Endometrium (tissue), 2 donors: ENCODE results near the gene NTSR1.

ENCODE experiments used
- FAIRE-seq: peaks from 2 replicates; lab custom pipeline; 2012; peaks lifted over from hg19 to GRCh38; lab: Jason Lieb, UNC
- donor health status: control.
- donor health status: control.

The NTSR1 gene

GRCh38 chr20:62726276-62726675, 17.6 kb downstream of the NTSR1 start:
- FAIRE-seq: no peak

DNA sequence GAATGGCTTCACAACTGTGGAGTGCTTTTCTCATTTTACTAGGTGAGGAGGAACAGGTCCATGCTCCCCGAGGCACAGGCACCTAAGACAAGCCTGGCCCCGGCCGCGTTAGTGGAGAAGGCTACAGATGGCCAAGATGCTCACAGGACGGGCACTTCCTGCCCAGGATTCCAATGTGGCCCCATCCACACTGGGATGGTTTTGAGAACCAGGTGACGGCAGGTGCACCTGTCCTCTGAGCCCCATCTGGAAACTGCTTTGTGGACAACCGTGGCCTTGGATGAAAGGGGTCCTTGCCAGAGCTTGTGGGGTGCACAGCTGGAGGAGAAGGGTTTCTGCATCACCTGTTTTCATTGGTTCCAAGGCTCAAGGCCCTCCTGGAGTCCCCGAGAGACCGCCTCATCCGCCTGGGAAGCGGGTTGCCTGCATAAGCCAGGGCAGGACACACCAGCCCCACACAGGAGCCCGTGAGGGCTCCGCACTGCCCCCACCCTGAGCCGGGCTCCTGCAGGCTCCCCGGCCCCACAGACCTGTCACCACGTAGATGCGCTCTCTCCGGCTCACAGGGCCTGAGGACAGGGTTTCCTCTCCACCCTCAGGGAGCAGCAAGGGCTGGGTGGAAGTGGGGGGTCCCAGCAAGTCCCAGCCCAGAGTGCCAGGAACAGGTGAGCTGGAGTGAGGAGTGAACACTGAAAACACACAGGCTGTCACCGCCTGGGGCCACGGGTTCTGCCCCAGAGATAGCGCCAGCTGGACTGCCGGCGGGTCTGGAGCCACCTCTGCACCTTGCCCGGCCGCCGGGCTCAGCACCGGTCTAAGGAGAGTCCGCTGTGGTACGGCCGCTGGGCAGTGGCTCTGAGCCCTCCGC, 18.3 kb downstream of the NTSR1 start:
- no peak for FAIRE-seq

DNA sequence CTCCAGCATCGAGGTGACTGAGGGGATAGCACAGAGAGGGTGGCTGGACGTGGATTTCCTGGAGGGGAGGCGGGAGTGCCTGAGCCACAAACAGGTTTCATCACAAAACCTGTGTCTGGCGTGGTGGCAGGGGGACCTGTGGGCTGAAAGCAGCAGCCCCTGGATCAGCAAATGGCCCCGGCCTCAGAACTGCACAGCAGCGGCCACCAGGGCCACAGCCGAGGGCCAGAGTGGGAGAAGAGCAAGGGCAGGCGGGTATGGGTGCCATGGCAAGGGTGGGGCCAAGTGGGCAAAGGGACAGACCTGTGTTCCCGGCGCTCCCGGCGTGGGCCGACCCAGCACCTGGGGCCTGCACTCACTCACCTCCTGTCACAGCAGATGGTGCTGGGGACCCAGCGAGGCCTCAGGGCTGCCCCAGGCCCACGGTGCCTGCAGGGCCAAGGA, 19.0 kb downstream of the NTSR1 start:
- no peak for FAIRE-seq

DNA sequence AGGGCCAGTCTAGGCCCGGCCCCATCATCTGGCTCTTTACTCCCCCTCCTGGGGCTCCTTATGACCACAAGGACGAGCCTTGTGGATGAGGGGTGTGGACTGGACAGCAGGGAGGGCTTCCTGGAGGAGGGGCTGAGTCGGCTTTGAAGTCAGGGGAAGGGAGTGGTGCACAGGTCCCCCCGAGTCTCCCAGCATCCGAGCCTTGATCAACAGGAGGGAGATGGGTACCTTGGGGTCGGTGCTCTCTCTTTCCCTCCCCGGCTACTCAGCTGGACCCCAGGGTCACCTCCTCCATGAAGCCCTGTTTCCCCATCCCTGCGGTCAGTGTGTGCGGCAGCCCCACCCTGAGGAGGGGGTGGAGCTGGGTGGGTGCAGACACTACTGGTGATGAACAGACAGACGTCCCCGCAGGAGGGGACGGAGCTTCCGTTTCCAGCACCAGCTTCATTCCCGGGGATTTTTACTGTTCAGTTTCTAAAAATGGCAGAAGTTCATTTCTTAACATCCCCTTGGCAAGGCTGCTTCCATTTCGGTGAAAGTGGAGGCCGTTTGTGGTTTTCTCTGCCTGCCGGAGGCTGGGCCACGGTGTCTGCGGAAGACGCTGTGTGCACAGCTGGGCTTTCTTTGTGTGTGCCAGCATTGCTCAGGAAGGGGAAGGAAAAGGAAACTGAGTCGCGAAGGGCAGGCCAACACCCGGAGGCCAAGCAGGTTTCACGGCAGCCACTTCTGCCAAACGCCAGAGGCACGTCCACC, 19.6 kb downstream of the NTSR1 start:
- FAIRE-seq: no peak

DNA sequence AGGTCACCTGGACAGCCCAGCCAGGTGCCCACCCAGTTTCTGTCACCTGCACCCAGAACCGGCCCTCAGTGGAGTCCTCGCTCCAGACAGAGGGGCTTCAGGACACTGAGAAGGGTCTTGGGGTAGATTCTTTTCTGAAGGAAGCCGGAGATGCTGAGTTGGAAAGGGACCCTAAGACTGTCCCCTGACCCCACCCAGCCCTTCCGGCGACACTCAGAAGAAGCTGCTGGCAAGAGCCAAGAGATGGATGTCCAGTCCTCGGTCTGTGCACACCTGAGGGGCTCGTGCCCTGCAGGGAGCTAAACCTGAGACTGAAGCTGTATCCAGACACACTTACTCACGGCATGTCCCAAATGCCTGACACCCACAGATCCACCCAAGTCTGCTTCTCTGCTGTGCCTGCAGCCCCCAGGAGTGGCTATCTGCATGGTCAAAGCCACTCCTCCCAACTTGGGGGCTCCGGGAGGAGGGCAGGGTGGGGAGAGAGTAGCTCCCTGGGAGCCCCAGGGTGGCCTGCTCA, 20.2 kb downstream of the NTSR1 start:
- FAIRE-seq: no peak

- no peak for FAIRE-seq
Observed at GRCh38 chr20:62730481-62730880, 21.8 kb downstream of the NTSR1 start.

DNA sequence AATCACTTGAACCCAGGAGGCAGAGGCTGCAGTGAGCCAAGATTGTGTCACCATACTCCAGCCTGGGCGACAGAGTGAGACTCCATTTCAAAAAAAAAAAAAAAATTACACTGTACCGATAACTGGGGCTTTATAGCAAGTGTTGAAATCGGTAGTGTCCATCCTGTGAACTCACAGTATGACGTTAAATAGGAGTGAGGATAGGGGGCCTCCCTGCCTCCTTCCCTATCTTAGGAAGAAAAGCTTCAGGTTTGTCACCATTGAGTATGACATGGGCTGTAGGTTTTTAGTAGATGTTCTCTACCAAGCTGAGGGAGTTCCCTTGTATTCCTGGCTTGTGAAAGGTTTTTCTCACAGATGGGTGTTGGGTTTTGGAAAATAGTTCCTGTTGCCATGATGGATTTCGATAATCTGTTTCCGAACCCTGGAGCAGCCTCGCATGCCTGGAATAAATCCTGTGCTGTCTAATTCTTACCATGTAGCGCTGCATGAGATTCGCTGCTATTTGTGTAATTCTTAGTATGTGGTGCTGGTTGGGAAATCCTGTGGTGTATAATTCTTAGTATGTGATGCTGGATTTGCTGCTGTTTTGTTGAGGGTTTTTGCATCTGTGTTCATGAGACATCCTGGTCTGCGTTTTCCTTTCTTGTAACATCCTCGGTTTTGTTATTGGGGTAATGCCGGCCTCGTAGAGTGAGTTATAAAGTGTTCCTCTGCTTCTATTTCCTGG, 23.6 kb downstream of the NTSR1 start:
- no peak for FAIRE-seq

DNA sequence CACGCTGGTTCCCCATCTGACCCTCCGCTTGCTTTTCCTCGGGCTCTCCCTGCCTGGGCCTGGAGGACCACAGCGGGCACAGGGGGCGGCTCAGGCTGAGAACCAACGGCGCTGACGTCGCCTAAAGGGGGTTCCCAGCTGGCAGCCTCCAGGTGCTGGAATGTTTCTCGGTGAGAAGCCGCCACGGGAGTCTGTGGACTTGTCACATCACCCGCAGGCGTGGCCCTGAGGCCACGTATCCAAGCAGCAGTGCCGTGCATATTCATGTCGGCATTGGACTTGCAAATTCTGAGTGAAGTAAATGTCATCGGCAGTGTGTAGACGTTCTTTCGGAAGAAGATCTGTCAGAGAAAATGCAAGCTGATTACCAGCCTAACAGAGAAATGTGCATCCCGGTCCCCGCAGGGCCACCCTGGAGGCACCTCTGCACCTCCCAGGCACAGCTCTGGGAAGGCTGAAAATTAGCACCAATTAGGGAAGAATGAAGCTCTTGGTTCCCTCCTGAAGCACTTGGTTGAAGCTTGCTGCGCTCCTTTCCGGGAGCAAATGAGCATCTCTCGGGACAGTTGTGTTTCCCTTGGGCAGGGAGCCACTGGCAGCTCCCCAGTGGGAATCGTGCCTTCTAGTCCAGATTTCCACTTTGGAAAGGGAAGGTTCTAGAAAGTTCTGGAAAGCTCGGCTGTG, 24.3 kb downstream of the NTSR1 start:
- FAIRE-seq: no peak

DNA sequence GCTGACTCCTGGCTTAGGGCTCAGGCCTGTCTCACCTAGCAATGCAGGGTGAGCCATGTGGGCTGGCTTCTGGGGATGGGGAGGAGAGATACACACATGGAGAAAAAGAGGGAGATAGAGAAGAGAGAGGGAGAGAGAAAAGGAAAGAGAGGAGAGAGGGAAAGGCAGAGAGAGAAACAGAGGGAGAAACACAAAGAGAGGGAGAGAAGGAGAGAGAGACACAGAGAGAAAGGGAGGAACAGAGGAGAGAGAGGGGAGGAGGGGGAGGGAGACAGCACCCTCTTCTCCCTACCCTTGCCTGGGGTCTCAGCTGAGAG, 24.8 kb downstream of the NTSR1 start:
- FAIRE-seq: no peak

DNA sequence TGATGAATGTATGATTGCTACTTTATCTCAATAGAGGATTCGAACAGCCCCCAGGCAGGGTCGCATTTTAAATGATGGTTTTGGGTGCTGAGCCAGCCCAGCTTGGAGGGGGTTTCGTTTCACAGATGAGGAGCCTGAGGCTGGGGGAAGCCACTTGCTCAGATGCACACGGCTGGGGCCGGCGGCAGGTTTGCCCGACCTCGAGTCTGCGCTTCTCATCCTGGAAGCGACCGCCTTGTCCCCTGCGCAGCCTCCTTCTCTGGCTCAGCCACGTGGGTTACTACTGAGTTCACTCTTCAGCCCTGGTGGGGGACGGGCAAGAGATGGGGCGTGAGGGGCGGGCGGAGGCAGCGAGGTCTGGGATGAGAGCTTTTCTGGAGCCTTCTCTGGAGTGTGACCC, 25.3 kb downstream of the NTSR1 start:
- FAIRE-seq: no peak

GRCh38 chr20:62734326-62734725, 25.7 kb downstream of the NTSR1 start:
- FAIRE-seq: no peak

- no peak for FAIRE-seq
Observed at GRCh38 chr20:62734881-62735280, 26.2 kb downstream of the NTSR1 start.

GRCh38 chr20:62735331-62735821, 26.7 kb downstream of the NTSR1 start:
- no peak for FAIRE-seq

DNA sequence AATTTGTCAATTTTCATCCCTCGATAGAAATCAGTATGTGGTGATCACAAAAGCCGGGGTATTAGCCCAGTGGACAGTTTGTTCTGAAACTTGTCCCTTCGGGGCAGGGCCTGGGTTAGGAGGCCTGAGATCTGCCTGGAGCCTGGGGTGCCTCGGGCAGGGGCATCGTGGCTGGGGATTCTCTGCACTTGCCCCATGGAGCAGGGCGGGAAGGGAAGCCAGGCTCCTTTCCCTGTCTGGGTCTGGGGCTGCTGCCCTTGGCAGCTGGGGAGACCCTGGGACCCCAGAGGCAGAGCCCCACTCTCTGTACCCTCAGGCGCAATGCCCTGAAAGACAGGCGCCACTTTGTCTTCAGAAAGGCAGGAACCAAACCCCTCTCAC, 27.4 kb downstream of the NTSR1 start:
- no peak for FAIRE-seq

DNA sequence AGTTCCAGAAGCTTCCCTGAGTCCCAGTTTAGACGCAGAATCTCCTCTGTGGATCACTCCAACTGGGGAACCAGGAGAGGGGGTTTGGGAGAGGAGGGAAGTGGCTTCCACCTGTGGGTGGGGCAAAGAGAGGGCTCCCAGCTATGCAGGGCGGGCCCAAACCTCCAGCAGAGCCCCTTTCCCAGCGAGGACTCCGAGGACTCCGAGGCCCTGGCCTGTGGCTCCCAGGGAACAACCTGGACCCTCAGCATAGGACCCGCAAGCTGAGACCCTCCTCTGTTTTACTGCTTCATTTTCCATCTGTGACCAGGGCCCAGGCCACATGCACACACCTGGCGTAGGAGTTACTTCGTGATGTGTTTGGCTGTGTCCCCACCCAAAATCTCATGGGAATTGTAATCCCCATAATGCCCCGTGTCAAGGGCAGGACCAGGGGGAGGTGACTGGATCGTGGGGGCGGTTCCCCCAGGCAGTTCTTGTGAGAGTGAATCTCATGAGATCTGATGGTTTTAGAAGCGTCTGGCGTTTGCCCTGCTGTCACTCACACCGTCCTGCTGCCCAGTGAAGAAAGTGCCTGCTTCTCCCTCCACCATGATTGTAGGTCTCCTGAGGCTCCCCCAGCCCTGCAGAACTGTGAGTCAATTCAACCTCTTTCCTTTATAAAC, 27.9 kb downstream of the NTSR1 start:
- FAIRE-seq: no peak

DNA sequence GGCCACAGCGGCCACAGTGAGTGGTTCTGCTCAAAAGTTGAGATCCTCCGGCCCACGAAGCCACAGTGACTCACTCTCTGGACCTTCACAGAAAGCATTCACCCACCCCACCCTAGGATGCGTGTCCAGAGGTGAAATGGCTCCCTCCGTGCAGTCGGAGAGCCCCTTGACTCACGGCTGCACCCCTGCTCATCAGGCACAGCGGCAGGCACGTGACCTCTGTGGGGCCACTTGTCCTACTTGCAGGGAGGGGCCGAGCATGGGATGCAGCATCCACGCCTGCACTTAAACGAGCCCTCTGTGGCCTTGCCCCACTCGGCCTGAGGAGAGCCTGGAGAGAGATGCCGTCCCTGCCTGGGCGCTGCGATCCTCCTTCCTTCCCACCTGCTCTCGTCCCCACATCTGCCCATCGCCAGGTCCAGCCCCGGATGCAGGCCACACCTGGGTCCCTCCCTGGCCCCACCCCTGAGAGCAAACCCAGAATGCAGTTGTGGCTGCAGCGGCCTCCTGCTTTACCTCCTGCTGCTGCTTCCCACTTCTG, 28.7 kb downstream of the NTSR1 start:
- FAIRE-seq: no peak

- FAIRE-seq: no peak
Observed at GRCh38 chr20:62738025-62738881, 29.6 kb downstream of the NTSR1 start.

- no peak for FAIRE-seq
Observed at GRCh38 chr20:62739067-62739466, 30.4 kb downstream of the NTSR1 start.

DNA sequence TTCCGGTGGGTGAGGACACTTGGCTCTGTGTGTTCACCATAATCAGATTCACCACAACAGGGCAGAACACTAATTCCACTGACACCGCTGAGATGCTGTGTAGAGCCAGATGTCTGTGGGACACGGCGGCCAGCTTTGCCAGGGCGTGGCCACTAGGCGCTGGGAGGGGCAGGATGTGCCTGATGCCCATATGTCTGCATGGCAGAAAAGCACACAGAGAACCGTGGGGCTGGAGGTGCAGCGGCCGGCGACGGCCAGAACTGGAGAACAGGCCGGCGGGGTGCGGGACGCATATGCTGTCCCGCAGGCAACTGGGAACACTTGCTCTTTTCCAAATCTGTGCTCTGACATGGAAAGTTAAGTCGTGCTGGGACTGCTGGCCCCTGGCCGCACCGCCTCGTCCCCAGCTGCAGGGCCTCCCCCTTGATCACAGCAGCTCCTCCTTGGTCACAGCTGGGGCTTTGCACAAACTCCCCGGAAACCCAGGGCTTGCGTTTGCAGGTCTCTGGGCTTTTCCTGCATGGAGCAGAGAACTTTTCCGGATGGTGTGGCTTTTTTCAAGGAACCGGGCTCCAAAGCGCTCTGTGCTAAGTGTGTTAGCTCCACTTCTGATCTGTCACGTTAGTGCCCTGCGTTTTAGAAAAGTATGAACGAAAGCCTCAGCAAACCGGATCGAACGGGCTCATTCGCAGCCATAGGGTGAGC, 31.1 kb downstream of the NTSR1 start:
- no peak for FAIRE-seq
